GM21737 (cell line): ENCODE data around the gene HSD17B11.
"Not testable (repeated sequence)": the region's sequence is repeated elsewhere in the genome, so short reads cannot be mapped to it uniquely, and the experiment has no call there.

Source experiments
- ATAC-seq: cut with Tn5 transposase; IDR thresholded peaks from one replicate; pipeline ENCODE4 v1.9.1; 2021; ENCODE audit warnings: mild to moderate bottlenecking, moderate library complexity; ENCODE audit not compliant: unreplicated experiment

The HSD17B11 gene

DNA sequence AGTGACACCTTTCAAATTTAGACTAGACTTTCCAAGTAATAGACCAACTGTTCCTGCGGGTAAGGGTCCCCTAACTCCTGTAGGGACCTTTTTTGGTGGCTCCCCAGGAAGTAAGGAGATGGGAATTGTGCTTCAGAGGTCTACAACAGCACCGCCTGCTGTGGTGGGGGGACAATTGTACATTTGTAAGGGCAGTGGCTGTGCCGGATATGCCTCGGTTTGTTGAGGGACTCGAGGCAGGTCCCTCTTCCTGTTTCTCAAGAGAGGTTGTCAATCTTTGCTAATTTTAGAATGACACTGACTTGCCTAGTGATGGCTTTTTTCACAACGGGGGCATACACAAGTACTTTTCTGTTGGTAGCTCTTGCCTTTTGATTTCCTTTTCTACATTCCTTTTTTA lies 15.5 kb upstream of the HSD17B11 start:
- ATAC-seq, result no peak

- no peak for ATAC-seq
Measured at GRCh38 chr4:87405211-87405820, 14.3 kb upstream of the HSD17B11 start.

- ATAC-seq, result not testable (repeated sequence)
Measured at GRCh38 chr4:87403732-87404131, 12.7 kb upstream of the HSD17B11 start.

DNA sequence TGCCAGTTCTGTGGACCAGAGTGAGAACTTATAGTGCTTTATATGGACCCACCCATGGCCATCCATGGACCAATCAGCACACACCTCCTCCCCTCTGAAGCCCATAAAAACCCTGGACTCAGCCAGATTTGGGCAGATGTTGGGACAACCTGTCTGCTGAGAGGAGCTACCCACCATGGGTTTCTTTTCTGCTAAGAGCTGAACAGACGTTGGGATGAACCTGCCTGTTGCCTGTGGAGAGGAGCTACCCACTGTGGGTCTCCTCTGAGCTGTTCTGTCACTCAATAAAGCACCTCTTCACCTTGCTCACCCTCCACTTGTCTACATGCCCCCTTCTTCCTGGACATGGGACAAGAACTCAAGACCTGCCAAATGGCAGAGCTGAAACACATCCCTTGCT lies 9.0 kb upstream of the HSD17B11 start:
- no peak for ATAC-seq

GRCh38 chr4:87399148-87399547 lies 8.2 kb upstream of the HSD17B11 start:
- no peak for ATAC-seq

- not testable (repeated sequence) for ATAC-seq
Measured at GRCh38 chr4:87395851-87396250, 4.9 kb upstream of the HSD17B11 start.

- ATAC-seq, result not testable (repeated sequence)
Measured at GRCh38 chr4:87395073-87395472, 4.1 kb upstream of the HSD17B11 start.

GRCh38 chr4:87392183-87392582 lies 1.2 kb upstream of the HSD17B11 start:
- ATAC-seq, result no peak

GRCh38 chr4:87391576-87392054 lies 627 bp upstream of the HSD17B11 start:
- no peak for ATAC-seq

- no peak for ATAC-seq
Measured at GRCh38 chr4:87390551-87390890, 467 bp downstream of the HSD17B11 start.

DNA sequence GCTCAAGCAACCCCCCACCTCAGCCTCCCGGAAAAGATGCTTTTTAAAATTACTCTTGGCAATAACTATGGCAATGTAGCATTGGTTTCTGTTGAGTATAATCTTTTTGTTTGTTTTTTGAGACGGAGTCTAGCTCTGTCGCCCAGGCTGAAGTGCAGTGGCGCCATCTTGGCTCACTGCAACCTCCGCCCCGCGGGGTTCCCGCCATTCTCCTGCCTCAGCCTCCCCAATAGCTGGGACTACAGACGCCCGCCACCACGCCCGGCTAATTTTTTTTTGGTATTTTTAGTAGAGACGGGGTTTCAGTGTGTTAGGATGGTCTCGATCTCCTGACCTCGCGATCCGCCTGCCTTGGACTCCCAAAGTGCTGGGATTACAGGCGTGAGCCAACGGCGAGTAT lies 933 bp downstream of the HSD17B11 start:
- not testable (repeated sequence) for ATAC-seq

- no peak for ATAC-seq
Measured at GRCh38 chr4:87388901-87389300, 2.1 kb downstream of the HSD17B11 start.

- no peak for ATAC-seq
Measured at GRCh38 chr4:87387237-87387636, 3.8 kb downstream of the HSD17B11 start.

DNA sequence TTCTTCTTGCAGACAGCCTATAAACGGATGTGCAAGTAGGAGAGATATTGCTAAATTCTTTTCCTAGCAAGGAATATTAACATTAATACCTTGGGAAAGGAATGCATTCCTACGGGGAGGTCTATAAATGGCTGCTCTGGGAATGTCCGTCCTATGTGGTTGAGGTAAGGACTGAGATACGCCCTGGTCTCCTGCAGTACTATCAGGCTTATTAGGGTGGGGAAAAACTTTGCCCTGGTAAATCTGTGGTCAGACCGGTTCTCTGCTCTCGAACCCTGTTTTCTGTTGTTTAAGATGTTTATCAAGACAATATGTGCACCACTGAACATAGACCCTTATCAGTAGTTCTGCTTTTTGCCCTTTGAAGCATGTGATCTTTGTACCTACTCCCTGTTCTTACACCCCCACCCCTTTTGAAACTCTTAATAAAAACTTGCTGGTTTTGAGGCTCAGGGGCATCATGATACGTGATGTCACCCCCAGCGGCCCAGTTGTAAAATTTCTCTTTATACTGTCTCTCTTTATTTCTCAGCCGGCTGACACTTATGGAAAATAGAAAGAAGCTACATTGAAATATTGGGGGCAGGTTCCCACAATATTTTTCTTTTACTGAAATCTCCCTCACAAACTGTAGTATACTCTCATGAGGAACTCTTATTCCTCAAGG lies 6.4 kb downstream of the HSD17B11 start:
- not testable (repeated sequence) for ATAC-seq

DNA sequence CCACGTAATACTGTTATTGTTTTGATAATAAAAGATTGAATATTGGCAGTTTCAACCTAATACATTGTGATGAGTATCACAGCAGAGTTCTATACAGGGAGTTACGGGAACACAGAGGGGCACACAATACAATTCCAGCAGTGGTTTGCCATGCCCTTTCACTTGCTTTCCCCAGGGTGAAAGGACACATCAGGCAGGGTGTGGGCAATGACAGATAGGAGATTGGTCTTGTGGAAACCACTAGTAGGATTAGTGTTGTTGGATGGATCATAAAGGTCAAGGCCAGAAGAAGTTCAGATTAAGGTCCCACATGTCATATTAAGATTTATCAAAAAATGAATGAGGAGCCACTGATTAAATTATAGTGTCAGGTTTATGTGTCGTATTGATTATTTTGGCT lies 8.1 kb downstream of the HSD17B11 start:
- no peak for ATAC-seq

- no peak for ATAC-seq
Measured at GRCh38 chr4:87382116-87382515, 8.9 kb downstream of the HSD17B11 start.

GRCh38 chr4:87377816-87378215 lies 13.2 kb downstream of the HSD17B11 start:
- ATAC-seq, result no peak

- no peak for ATAC-seq
Measured at GRCh38 chr4:87375719-87376291, 15.2 kb downstream of the HSD17B11 start.

- ATAC-seq, result no peak
Measured at GRCh38 chr4:87370068-87370467, 20.9 kb downstream of the HSD17B11 start.

DNA sequence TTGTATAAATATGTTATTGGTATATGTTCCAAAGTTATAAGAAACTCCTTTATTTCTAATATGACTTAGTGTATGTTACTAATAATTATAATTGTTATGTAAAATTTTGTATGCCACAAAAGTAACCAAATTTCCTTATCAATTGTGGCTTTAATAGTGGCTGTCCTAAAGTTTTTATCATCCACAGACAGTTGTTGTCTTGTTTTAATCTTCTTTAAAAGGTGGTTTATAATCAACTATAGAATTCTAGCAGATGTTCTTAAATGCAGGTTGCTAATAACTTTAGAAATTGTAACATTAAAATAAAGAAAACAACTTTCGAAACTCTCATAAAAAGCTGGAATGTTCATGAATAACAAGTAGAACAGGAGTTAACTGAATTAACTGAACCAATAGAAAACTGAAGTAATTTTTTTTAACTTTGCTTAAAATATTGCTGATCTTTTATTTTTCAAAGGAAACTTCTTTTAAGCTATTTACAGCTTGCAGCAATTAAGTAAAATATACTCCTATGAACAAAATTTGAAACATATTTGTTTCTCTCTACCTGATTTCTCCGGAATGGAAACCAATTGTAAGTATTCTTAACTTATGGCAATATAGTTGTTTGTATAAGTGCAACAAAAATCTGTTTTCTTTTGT lies 24.3 kb downstream of the HSD17B11 start:
- ATAC-seq, result no peak

- ATAC-seq, result no peak
Measured at GRCh38 chr4:87365348-87365747, 25.6 kb downstream of the HSD17B11 start.

DNA sequence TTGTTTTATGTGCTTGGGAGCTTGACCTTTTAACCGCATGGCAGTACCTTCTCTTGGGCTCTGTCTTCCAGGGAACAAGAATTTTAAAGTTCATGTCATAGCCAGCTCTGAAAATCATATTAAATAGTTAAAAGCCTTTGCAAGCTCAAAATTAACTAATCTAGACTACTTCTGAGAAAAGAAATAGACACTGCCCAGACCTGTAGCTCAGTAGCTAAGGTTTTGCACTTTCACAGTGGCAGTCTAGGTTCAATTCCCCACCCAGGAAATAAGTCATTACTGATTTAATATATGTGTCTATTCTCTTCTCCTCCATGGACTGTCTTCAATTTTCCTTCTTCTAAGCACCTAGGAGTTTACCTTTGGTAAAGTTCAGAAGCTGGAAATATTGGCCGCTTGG lies 27.4 kb downstream of the HSD17B11 start:
- no peak for ATAC-seq
